Stimulated activated CD4-positive, alpha-beta T cell treated with anti-CD3 and anti-CD28 coated beads, Interleukin-1b, Interleukin-23, amount 100 ng/mL, for 24 hours (primary cell): ENCODE measurements around the gene TAB2.

Experiments used
- DNase-seq, 4 experiments: peaks; one replicate each; pipeline ENCODE4 v3.0.0-alpha.2; 2020; ENCODE audit warnings: low read depth in 4 of 4, low spot score in 1 of 4

Gene TAB2

GRCh38 chr6:149311293-149311692 lies 6.2 kb upstream of the TAB2 start:
- DNase-seq: no peak

- no peak for DNase-seq
These were observed 5.7 kb upstream of the TAB2 start for GRCh38 chr6:149311766-149312165.

DNA sequence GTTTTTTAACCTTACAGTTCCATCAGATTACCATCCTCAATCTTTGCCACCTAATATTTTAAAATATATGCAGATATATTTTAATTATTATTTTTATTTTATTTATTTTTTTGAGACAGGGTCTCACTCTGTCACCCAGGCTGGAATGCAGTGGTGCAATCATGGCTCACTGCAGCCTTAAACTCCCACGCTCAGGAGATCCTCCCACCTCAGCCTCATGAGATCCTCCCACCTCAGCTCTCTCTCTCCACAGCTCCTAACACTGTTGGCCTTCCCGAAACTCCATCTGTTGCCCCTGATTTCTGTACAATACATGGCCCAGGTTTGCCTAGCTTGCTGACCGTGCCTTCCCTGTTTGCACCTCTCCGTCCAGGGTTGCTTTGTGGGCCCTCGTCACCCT lies 4.4 kb upstream of the TAB2 start:
- DNase-seq: no peak

- no peak for DNase-seq
These were observed 3.7 kb upstream of the TAB2 start for GRCh38 chr6:149313861-149314260.

DNA sequence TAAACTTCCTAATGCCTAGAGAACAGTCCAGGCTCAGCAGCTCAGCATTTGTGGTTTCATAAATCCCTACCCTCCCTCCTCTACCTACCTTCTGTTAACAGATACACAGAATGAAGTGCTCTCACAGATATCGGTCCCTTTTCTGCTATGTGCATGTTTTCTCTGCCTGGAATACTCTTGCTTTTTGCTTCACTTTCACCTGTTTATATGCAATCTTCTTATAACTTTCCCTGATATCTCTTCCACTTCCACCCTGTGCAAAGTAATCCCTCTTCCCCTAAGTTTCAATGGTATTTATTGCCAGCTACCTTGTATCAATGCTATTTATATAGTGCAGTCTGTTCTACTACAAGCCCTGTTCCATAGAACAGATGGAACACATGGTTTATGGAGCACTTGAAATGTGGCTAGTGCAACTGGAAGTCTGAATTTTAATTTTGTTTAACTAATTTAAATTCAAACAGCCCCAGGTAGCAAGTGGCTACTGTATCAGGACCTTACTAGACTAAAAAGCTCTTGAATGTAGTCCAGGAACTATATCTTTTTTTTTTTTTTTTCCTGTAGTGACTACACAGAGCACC lies 3.1 kb upstream of the TAB2 start:
- no peak for DNase-seq

DNA sequence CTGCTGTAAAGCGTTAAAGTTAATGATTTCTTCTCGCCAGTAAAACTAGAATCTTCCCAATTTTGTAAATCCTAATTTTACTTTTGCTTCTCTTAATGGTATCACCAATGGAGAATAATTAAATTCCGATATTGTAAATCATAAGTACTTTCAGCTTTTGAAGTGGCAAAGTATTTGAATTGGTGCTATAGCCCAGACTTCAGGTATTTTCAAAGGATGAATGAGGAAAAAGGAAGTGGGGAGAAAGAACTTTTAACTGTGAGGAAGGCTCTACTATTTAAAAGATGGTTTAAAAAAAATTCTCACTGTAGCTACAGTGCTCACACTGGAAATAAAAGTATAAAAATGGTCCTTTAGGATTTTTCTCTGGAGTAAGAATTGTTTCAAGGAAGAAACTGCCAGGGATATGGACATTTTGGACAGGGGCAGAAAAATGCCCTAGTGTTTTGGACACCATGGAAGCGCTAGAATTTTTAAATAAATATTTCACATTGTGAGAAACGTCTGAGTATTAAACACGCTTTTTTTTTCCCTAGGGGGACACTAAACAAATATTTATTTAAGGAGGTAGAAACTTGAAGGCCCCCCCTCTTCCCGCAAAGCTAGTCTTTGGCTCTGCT lies 1.3 kb upstream of the TAB2 start:
- DNase-seq: no peak

- DNase-seq: peak; percentile 65 to 76 (median 71)
These were observed 520 bp upstream of the TAB2 start for GRCh38 chr6:149316740-149317643.

DNA sequence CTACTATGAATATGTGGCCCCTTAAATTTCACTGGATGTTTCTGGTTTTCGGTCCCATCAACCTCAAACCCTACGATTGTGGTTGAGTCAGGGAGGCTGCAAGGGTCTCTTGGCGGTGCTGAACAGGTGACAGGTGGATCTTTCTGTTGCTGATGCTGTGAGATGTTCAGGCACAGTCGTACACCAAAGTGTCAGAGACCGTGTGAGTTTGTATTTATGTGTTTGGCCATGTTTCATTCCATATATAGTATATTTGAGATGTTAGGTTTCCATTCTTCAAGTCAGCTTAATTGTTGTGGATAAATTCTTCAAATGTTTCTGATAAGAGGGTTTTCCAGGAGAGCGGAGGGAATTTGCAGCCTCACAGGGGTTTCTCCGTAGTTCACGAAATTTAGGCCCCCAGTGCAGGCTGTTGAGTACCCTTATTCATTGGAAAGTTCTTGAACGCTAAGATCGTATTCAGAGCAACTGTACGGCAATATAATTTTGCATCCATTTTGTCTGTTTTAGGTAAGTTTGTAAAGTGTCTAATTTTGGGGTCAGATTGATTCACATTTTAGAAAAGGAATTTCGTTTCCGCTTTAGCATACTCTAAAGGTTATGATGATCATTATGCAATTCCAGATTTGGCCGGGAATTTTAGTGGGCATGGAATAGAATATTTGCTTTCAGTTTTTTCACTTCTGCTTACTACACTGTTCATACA lies 1.2 kb downstream of the TAB2 start:
- DNase-seq: peak in 1 of 4 experiments; percentile 25

DNA sequence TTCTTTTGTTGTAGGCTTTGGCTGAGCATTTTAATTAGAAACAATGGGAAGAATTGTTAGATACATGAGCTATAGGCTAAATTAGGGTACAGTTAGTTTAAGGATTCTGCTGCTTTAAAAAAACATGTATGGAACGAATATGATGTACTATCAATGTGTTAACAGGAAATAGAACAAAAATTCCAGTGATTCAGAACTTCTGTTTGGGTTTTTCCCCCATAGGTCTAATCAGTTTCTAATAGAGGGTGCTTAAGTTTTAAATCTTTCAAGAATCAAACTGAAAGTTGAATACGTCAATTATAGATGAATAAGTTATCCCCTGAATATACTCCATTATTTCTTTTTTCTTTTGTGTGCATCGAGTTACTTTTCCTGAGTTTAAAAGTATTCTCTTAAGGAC lies 1.9 kb downstream of the TAB2 start:
- DNase-seq: no peak

DNA sequence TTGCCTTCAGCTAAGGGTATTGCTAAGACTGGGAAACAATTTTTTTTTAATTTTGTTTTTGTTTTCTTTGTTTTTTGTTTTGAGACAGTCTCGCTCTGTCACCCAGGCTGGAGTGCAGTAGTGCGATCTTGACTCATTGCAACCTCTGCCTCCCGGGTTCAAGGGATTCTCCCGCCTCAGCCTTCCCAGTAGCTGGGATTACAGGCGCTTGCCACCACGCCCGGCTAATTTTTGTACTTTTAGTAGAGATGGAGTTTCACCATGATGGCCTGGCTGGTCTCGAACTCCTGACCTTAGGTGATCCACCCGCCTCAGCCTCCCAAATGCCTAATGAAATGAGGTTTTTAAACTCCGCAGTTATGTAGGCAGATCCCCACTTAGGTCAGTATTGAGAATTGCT lies 2.5 kb downstream of the TAB2 start:
- DNase-seq: peak in 1 of 4 experiments; percentile 9

DNA sequence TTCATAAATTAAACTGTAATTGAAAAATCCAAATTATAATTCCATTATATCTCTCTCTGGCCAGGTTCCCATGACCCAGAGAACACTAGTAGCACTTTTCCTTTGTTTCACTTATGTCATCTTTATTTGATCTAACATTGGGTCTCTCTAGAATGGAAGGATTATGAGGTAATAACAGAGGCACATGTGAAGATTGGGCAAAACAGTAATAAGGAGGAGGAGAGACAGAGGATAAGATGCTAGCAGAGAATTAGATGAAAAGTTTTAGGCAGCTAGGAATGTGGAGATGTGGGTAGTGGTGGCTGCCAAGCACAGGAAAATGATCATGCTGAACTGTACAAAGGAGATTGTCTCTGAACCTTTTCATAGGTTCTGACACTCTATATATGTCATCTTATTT lies 3.3 kb downstream of the TAB2 start:
- DNase-seq: no peak

- DNase-seq: no peak
These were observed 5.8 kb downstream of the TAB2 start for GRCh38 chr6:149323353-149323752.

- DNase-seq: no peak
These were observed 6.4 kb downstream of the TAB2 start for GRCh38 chr6:149323925-149324324.

DNA sequence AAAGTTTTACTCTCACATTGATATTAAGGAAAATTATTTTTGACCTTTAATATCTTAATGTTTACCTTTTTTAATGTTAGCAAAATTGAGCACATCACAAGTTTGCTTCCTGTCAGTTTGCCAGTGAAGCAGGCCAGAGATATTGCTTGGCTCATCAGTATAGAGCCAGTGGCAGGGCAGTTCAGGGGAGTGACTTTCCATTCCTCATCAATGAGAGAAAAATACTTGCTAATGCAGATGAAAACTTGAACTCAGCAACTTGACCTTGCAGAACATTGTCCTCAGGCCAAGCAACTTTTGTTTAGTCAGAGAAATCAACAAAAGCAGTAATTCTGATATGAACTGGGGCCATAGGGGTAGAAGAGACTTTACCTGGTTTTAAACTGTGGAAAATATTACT lies 6.9 kb downstream of the TAB2 start:
- DNase-seq: no peak

- no peak for DNase-seq
These were observed 8.2 kb downstream of the TAB2 start for GRCh38 chr6:149325648-149326236.

DNA sequence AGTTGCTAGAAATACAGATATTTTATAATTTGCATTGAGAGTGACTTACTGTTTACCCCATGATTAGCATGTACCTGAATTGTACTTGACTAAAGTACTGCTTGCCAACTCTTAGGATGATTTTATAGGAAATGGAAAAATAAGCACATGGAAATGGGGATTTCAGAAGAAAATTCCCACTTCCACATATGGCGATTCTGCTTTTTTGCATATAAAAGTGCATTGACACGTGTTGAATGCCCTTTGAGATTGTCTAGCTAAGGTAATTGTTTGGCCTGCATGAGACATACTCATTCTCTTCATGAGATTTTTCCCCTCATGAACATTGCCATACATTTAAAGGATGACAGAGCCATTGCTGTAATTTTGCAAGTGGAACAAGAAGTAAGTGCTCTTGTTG lies 10.1 kb downstream of the TAB2 start:
- no peak for DNase-seq

DNA sequence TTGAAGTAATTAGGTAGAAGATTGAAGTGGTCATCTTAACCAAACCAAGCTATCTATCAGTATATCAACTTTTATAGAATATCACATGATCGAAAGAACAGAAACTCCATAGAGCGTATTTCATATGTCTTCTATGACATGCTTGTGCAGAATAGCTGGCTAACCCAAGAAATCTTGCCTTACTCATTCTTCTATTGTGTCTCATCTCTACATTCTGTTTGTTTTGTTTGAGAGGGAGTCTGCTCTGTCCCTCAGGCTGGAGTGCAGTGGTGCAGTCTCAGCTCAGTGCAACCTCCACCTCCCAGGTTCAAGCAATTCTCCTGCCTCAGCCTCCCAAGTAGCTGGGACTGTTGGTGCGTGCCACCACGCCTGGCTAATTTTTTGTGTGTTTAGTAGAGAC lies 10.6 kb downstream of the TAB2 start:
- DNase-seq: no peak

DNA sequence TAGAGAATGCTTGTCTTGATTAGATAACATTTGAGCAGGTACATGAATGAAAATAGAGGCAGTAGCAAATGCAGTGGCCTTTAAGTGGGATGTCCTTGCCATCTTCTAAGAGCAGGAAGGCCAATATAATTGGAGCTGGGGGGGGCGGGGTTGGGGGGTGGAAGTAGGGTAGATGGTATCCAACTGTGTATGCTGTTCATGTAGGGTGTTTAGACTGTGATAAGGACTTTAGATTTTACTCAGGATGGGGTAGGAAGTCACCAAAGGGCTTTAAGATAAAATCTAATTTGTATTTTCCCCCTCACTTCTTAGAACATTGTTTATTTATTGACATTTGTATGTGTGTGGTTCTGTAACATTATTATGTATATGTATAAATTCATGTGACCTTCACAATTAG lies 12.0 kb downstream of the TAB2 start:
- DNase-seq: no peak

DNA sequence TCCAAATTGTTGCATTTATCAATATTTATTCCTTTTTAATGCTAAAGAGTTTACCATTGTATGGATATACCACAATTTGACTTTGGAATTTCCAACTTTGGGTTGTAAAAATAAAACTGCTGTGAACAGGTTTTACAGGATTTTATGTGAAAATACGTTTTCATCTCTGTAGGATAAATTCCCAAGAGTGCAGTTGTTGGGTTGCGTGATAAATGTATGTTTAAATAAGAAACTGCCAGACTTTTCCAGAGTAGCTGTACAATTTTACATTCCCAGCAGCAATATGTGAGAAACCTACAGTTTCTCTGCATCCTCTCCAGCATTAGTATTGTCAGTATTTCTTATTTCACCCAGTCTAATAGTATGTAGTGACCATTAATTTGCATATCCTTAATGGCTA lies 12.6 kb downstream of the TAB2 start:
- DNase-seq: no peak

GRCh38 chr6:149331043-149331807 lies 13.7 kb downstream of the TAB2 start:
- no peak for DNase-seq

DNA sequence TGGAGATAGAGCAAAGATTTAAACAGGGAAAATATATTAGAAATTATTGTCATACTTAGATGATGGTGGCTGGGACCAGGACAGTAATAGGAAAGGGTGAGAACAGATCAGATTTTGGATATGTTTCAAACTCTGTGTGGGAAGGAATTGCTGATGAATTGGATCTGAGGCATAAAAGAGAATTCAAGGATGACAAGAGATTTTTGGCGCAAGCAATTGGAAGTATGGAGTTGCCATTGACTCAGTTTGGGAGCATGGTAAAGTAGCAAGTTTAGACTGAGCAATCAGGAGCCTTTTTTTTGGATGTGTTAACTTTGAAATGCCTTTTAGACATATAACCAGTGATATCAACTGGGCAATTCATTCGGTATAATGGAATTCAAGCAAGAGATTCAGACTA lies 14.4 kb downstream of the TAB2 start:
- DNase-seq: no peak
